ENCODE measurements around the gene NCOA7. TPM values are rescaled to one million over a fixed set of nuclear protein-coding genes. Genes with fewer than 3 reads are reported as not detected.
A peak's percentile ranks its signal among the peaks of the same experiment; 100 is the strongest.
"Not testable (repeated sequence)": the region's sequence is repeated elsewhere in the genome, so short reads cannot be mapped to it uniquely, and the experiment has no call there.

The NCOA7 gene
- total RNA-seq, 1 experiment from 2014 or later = 33.4 TPM

- DNase-seq (ENCODE audit: low spot score) = no peak
These were observed 78.1 kb downstream of the NCOA7 start for GRCh38 chr6:125868678-125869395.

- no peak for DNase-seq (ENCODE audit: low spot score)
These were observed 78.7 kb downstream of the NCOA7 start for GRCh38 chr6:125869427-125869826.

- DNase-seq (ENCODE audit: low spot score) = no peak
These were observed 80.6 kb downstream of the NCOA7 start for GRCh38 chr6:125871365-125871764.

GRCh38 chr6:125872259-125872921 lies 81.6 kb downstream of the NCOA7 start:
- DNase-seq (ENCODE audit: low spot score) = no peak

- no peak for DNase-seq (ENCODE audit: low spot score)
These were observed 91.5 kb downstream of the NCOA7 start for GRCh38 chr6:125882243-125882642.

GRCh38 chr6:125884634-125885371 lies 94.0 kb downstream of the NCOA7 start:
- DNase-seq (ENCODE audit: low spot score) = no peak

GRCh38 chr6:125886021-125886420 lies 95.3 kb downstream of the NCOA7 start:
- DNase-seq (ENCODE audit: low spot score) = no peak

GRCh38 chr6:125886914-125887313 lies 96.2 kb downstream of the NCOA7 start:
- DNase-seq (ENCODE audit: low spot score) = no peak

- no peak for DNase-seq (ENCODE audit: low spot score)
These were observed 96.6 kb downstream of the NCOA7 start for GRCh38 chr6:125887372-125887771.

- no peak for DNase-seq (ENCODE audit: low spot score)
These were observed 98.4 kb downstream of the NCOA7 start for GRCh38 chr6:125888989-125889656.

GRCh38 chr6:125899726-125900182 lies 109.0 kb downstream of the NCOA7 start:
- no peak for DNase-seq (ENCODE audit: low spot score)

GRCh38 chr6:125904871-125905270 lies 114.1 kb downstream of the NCOA7 start:
- DNase-seq (ENCODE audit: low spot score) = no peak

- no peak for DNase-seq (ENCODE audit: low spot score)
These were observed 115.6 kb downstream of the NCOA7 start for GRCh38 chr6:125906158-125906998.

- DNase-seq (ENCODE audit: low spot score) = no peak
These were observed 119.8 kb downstream of the NCOA7 start for GRCh38 chr6:125910527-125910926.

- not testable (repeated sequence) for DNase-seq (ENCODE audit: low spot score)
These were observed 120.3 kb downstream of the NCOA7 start for GRCh38 chr6:125911051-125911451.

- DNase-seq (ENCODE audit: low spot score) = not testable (repeated sequence)
These were observed 121.7 kb downstream of the NCOA7 start for GRCh38 chr6:125912430-125912829.

GRCh38 chr6:125913145-125913544 lies 122.4 kb downstream of the NCOA7 start:
- DNase-seq (ENCODE audit: low spot score) = no peak

- peak; percentile 93 for DNase-seq (ENCODE audit: low spot score)
These were observed 123.1 kb downstream of the NCOA7 start for GRCh38 chr6:125913864-125914351.

- DNase-seq (ENCODE audit: low spot score) = no peak
These were observed 127.5 kb downstream of the NCOA7 start for GRCh38 chr6:125918230-125918629.

- DNase-seq (ENCODE audit: low spot score) = peak; percentile 94
These were observed 128.2 kb downstream of the NCOA7 start for GRCh38 chr6:125918681-125919566.

Data from H4 (cell line).